ENCODE measurements around the gene SEC24B. TPM values are rescaled to one million over a fixed set of nuclear protein-coding genes. Genes with fewer than 3 reads are reported as not detected.
A peak's percentile ranks its signal among the peaks of the same experiment; 100 is the strongest.

SEC24B gene
- total and polyA plus RNA-seq, 4 donors: 12.2 to 38.2 (median 16.3) TPM

- TF ChIP-seq ATF3 (IDR thresholded peaks at IDR 0.05) (no peak), CTCF (IDR thresholded peaks at IDR 0.05; ENCODE audit: low read depth, low read length, missing input control) (no peak)
These were observed 674 bp downstream of the SEC24B start (continued) for GRCh38 chr4:109434007-109434971.

GRCh38 chr4:109435635-109436034 lies 2.0 kb downstream of the SEC24B start:
- peak overlapping the region; percentile 78 to 92 for H3K27ac ChIP-seq (ENCODE audit: low read depth in 1 of 2, low read length in 2 of 2)

More at GRCh38 chr4:109435635-109436034, 2.0 kb downstream of the SEC24B start:
- Histone ChIP-seq H3K9me3 (ENCODE audit: control insufficient read depth in 4 of 4, low read length in 3 of 4) (no peaks in the 10 kb centered on the region), H3K4me1 (ENCODE audit: control insufficient read depth in 4 of 4, insufficient read depth in 4 of 4, low read length in 3 of 4) (peaks cover 8 to 58% (median 39%) of the 10 kb centered on the region in 4 donors), H3K9ac (ENCODE audit: low read depth in 1 of 2, low read length in 2 of 2) (peak overlapping the region in 1 of 2 donors; percentile 8), H3K27me3 (ENCODE audit: control insufficient read depth in 4 of 4, insufficient read depth in 4 of 4, low read length in 3 of 4) (no peaks in the 10 kb centered on the region), H3K36me3 (ENCODE audit: control insufficient read depth in 4 of 4, insufficient read depth in 3 of 4, low read depth in 1 of 4, low read length in 3 of 4) (no peaks in the 10 kb centered on the region), H3K4me3 (ENCODE audit: low read depth in 1 of 3, low read length in 3 of 3) (peak overlapping the region; percentile 58 to 100 (median 88))
- WGBS: 29% methylated on average over 3 of the region's 3 CpGs
- TF ChIP-seq EGR1 (IDR thresholded peaks at IDR 0.05; ENCODE audit: low read depth in 2 of 2) (peak in 1 of 2 donors; percentile 34), MAX (IDR thresholded peaks at IDR 0.05) (peak; percentile 82), JUND (IDR thresholded peaks at IDR 0.05) (peak; percentile 84 to 86), FOXA2 (IDR thresholded peaks at IDR 0.05) (peak; percentile 56), HNF4G (IDR thresholded peaks at IDR 0.05) (peak; percentile 69), RAD21 (IDR thresholded peaks at IDR 0.05) (peak; percentile 35 to 69), FOXA1 (IDR thresholded peaks at IDR 0.05) (peak; percentile 34), GABPA (IDR thresholded peaks at IDR 0.05 in 1 of 2, conservative IDR thresholded peaks at IDR 0.05 in 1 of 2) (no peak), RXRA (IDR thresholded peaks at IDR 0.05) (peak; percentile 97 to 99), TAF1 (conservative IDR thresholded peaks at IDR 0.05) (peak; percentile 57), YY1 (IDR thresholded peaks at IDR 0.05) (peak; percentile 52), CTCF (IDR thresholded peaks at IDR 0.05; ENCODE audit: low read depth, low read length, missing input control) (no peak), HNF4A (conservative IDR thresholded peaks at IDR 0.05) (peak; percentile 90), ZBTB33 (IDR thresholded peaks at IDR 0.05) (peak; percentile 71), NR2F2 (IDR thresholded peaks at IDR 0.05) (peak; percentile 65), SP1 (IDR thresholded peaks at IDR 0.05) (peak; percentile 91), ATF3 (IDR thresholded peaks at IDR 0.05) (peak; percentile 81)
- TF ChIP-seq, protein P1, sequence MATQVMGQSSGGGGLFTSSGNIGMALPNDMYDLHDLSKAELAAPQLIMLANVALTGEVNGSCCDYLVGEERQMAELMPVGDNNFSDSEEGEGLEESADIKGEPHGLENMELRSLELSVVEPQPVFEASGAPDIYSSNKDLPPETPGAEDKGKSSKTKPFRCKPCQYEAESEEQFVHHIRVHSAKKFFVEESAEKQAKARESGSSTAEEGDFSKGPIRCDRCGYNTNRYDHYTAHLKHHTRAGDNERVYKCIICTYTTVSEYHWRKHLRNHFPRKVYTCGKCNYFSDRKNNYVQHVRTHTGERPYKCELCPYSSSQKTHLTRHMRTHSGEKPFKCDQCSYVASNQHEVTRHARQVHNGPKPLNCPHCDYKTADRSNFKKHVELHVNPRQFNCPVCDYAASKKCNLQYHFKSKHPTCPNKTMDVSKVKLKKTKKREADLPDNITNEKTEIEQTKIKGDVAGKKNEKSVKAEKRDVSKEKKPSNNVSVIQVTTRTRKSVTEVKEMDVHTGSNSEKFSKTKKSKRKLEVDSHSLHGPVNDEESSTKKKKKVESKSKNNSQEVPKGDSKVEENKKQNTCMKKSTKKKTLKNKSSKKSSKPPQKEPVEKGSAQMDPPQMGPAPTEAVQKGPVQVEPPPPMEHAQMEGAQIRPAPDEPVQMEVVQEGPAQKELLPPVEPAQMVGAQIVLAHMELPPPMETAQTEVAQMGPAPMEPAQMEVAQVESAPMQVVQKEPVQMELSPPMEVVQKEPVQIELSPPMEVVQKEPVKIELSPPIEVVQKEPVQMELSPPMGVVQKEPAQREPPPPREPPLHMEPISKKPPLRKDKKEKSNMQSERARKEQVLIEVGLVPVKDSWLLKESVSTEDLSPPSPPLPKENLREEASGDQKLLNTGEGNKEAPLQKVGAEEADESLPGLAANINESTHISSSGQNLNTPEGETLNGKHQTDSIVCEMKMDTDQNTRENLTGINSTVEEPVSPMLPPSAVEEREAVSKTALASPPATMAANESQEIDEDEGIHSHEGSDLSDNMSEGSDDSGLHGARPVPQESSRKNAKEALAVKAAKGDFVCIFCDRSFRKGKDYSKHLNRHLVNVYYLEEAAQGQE (IDR thresholded peaks at IDR 0.05): peak; percentile 62
- no peak for DNase-seq (ENCODE audit: low spot score)

Data from liver (tissue), 9 donors.